GM12878 (cell line): ENCODE results near the gene LDLRAD4. TPM values are rescaled to one million over a fixed set of nuclear protein-coding genes. Genes with fewer than 3 reads are reported as not detected.

Source experiments
- ATAC-seq: fragments of 200-7000 bp; cut with Tn5 transposase; 3 replicates; pipeline ENCODE4 v1.9.1; 2020; ENCODE audit warnings: mild to moderate bottlenecking, moderate library complexity
- BruUV-seq: library from RNA; stranded (reverse); fragments of 400-500 nt; replicated peaks from 2 replicates; lab custom pipeline; 2021; lab: Mats Ljungman, UMichigan
- CTCF ChIA-PET: fragments of 300-600 bp; sonication (Branson Sonifier 250); formaldehyde crosslinking; extraction: SDS; loops from one replicate; lab custom pipeline; 2021; ENCODE audit warnings: inconsistent platforms; lab: Yijun Ruan, JAX
- POLR2A ChIA-PET: fragments of 350-600 bp; formaldehyde crosslinking; extraction: SDS; loops from one replicate; lab custom pipeline; 2021; ENCODE audit warnings: inconsistent platforms; lab: Charles Lee
- RAD21 ChIA-PET: fragments of 300-600 bp; sonication (Branson Sonifier 250); formaldehyde crosslinking; loops from one replicate; lab custom pipeline; 2023; ENCODE audit warnings: antibody characterized with exemption; ENCODE audit not compliant: unreplicated experiment; lab: Charles Lee
- SMC1A ChIA-PET: fragments of 300-600 bp; sonication (Branson Sonifier 250); formaldehyde crosslinking; loops from one replicate; lab custom pipeline; 2023; ENCODE audit not compliant: unreplicated experiment, uncharacterized antibody; lab: Charles Lee
- DNase-seq: peaks from one replicate; pipeline ENCODE4 v3.0.0-alpha.2; 2011; ENCODE audit warnings: low read depth, low spot score
- FAIRE-seq: peaks from 3 replicates; lab custom pipeline; 2011; peaks lifted over from hg19 to GRCh38; lab: Jason Lieb, UNC
- H2AFZ ChIP-seq: 2 replicates; pipeline ENCODE4 v1.6.0; 2011; ENCODE audit warnings: low read depth, low read length, control low read depth; ENCODE audit not compliant: control insufficient read depth
- H3K27ac ChIP-seq: 2 replicates; pipeline ENCODE4 v1.5.1; 2011; ENCODE audit warnings: control low read depth; ENCODE audit not compliant: control insufficient read depth, insufficient read depth
- H3K27me3 ChIP-seq, 2 experiments: replicated peaks in 1 of 2; 2 replicates each; pipeline versions ENCODE4 v1.6.0 to v1.6.1; 2011; ENCODE audit warnings: low read length in 1 of 2; ENCODE audit not compliant: control insufficient read depth in 2 of 2, insufficient read depth in 2 of 2
- H3K36me3 ChIP-seq, 2 experiments: 2 replicates each; pipeline ENCODE4 v1.5.1; 2011; ENCODE audit warnings: low read length in 1 of 2; ENCODE audit not compliant: control insufficient read depth in 2 of 2, insufficient read depth in 2 of 2
- H3K4me1 ChIP-seq: 2 replicates; pipeline ENCODE4 v1.6.1; 2011; ENCODE audit warnings: mild to moderate bottlenecking, low read length, moderate library complexity, mixed read lengths; ENCODE audit not compliant: control insufficient read depth, insufficient read depth
- H3K4me2 ChIP-seq: 2 replicates; pipeline ENCODE4 v1.6.0; 2011; ENCODE audit warnings: control low read depth; ENCODE audit not compliant: control insufficient read depth, insufficient read depth
- H3K4me3 ChIP-seq: fragments of 200-600 bp; sonication (generic); 2 replicates; pipeline ENCODE4 v1.5.1; 2016
- H3K79me2 ChIP-seq: 2 replicates; pipeline ENCODE4 v1.6.0; 2011; ENCODE audit warnings: low read length; ENCODE audit not compliant: control insufficient read depth, insufficient read depth
- H3K9ac ChIP-seq: 2 replicates; pipeline ENCODE4 v1.8.0; 2011; ENCODE audit warnings: low read length, control low read depth, mixed read lengths; ENCODE audit not compliant: control insufficient read depth, insufficient read depth
- H3K9me3 ChIP-seq: replicated peaks from 3 replicates; pipeline ENCODE4 v1.5.1; 2011; ENCODE audit warnings: mild to moderate bottlenecking, low read length; ENCODE audit not compliant: control insufficient read depth, insufficient read depth
- H4K20me1 ChIP-seq: 2 replicates; pipeline ENCODE4 v1.6.0; 2011; ENCODE audit not compliant: control insufficient read depth, insufficient read depth
- CREB1 ChIP-seq: IDR thresholded peaks from 2 replicates; pipeline ENCODE4 v1.6.1; 2012; ENCODE audit warnings: low read depth, mild to moderate bottlenecking, inconsistent platforms
- EZH2 ChIP-seq: IDR thresholded peaks from 2 replicates; pipeline ENCODE4 v1.6.1; 2012; ENCODE audit warnings: low read depth, mild to moderate bottlenecking, control low read depth, inconsistent platforms, low read length, borderline replicate concordance; ENCODE audit not compliant: control insufficient read depth
- GABPA ChIP-seq: IDR thresholded peaks from 2 replicates; pipeline ENCODE4 v1.6.1; 2014; ENCODE audit warnings: antibody characterized with exemption, low read depth, mild to moderate bottlenecking, inconsistent platforms
- JUNB ChIP-seq: IDR thresholded peaks from 2 replicates; pipeline ENCODE4 v1.6.1; 2016; ENCODE audit warnings: antibody characterized with exemption, mild to moderate bottlenecking
- MXI1 ChIP-seq: fragments of 150-350 bp; IDR thresholded peaks from 2 replicates; pipeline ENCODE4 v1.6.1; 2011; ENCODE audit warnings: low read depth, mild to moderate bottlenecking, inconsistent platforms, low read length, improper control_type of control experiment
- MYC ChIP-seq: IDR thresholded peaks from 2 replicates; pipeline ENCODE4 v1.6.1; 2011; ENCODE audit warnings: mild to moderate bottlenecking, low read length, moderate library complexity, inconsistent platforms; ENCODE audit not compliant: insufficient read depth, insufficient replicate concordance, insufficient read length, severe bottlenecking
- NFXL1 ChIP-seq: fragments of 450-650 bp; IDR thresholded peaks from 2 replicates; pipeline ENCODE4 v1.6.1; 2017; ENCODE audit warnings: antibody characterized with exemption, mild to moderate bottlenecking, borderline replicate concordance
- NR2C1 ChIP-seq: fragments of 450-650 bp; IDR thresholded peaks from 2 replicates; pipeline ENCODE4 v1.6.1; 2017; ENCODE audit warnings: antibody characterized with exemption, mild to moderate bottlenecking, moderate library complexity
- NR2C2 ChIP-seq: IDR thresholded peaks from 2 replicates; pipeline ENCODE4 v1.6.1; 2011; ENCODE audit warnings: borderline replicate concordance, low read depth; ENCODE audit not compliant: control insufficient read depth, insufficient read length
- POLR2AphosphoS2 ChIP-seq: IDR thresholded peaks from 2 replicates; pipeline ENCODE4 v1.6.1; 2011; ENCODE audit warnings: low read depth, mild to moderate bottlenecking, low read length, improper control_type of control experiment, moderate library complexity
- RBBP5 ChIP-seq: fragments of 200-600 bp; sonication (generic); conservative IDR thresholded peaks from 2 replicates; pipeline ENCODE4 v1.6.1; 2016
- RFX5 ChIP-seq: IDR thresholded peaks from 2 replicates; pipeline ENCODE4 v1.6.1; 2011; ENCODE audit warnings: low read depth, low read length, improper control_type of control experiment
- SMARCA5 ChIP-seq: fragments of 450-650 bp; IDR thresholded peaks from 2 replicates; pipeline ENCODE4 v1.6.1; 2017; ENCODE audit warnings: mild to moderate bottlenecking
- TCF7 ChIP-seq: IDR thresholded peaks from 2 replicates; pipeline ENCODE4 v1.6.1; 2014; ENCODE audit warnings: antibody characterized with exemption, borderline replicate concordance
- ZNF217 ChIP-seq: fragments of 450-650 bp; IDR thresholded peaks from 2 replicates; pipeline ENCODE4 v1.6.1; 2017; ENCODE audit warnings: antibody characterized with exemption, mild to moderate bottlenecking
- WGBS: methylation state at CpG from one replicate; pipeline ENCODE4 v1.1.6; 2016; ENCODE audit warnings: low lambda C conversion rate; ENCODE audit not compliant: insufficient replicate concordance, insufficient coverage; ENCODE audit errors: missing lambda C conversion rate; 5-methylcytosine and 5-hydroxymethylcytosine counted together
- in situ Hi-C: fragments of 300-500 bp; cut with MboI; formaldehyde crosslinking; loops from 9 replicates; pipeline ENCODE4 v1.14.3; 2018; ENCODE audit warnings: mixed read lengths
- intact Hi-C: fragments of 100-400 bp; cut with micrococcal nuclease; formaldehyde crosslinking; loops from one replicate; pipeline ENCODE4 v1.14.2; 2022; ENCODE audit not compliant: unreplicated experiment
- polyA plus RNA-seq, 11 experiments: library from polyadenylated mRNA; depleted of rRNA in 4 of 11; unstranded in 6 of 11; stranded (reverse) in 5 of 11; fragments of >200 nt; fragmentation: Nextera tagmentation in 4 of 11; fragmentation: Illumina TruSeq in 1 of 11; extraction: Ambion mirVana in 4 of 11; extraction: Trizol in 1 of 11; gene quantifications; 1 replicate in 1 of 11; 2 replicates in 10 of 11; pipeline versions ENCODE4 v1.2.1 to v1.2.3, GENCODE V29; 2011 to 2016; ENCODE audit warnings: inconsistent platforms in 2 of 11, missing spikeins in 2 of 11, low read depth in 1 of 11
- total RNA-seq, 4 experiments: library from RNA; depleted of rRNA in 3 of 4; stranded (reverse); fragments of >200 nt in 3 of 4; fragmentation: Illumina TruSeq in 1 of 4; extraction: Trizol in 1 of 4; gene quantifications; 2 replicates each; pipeline versions ENCODE4 v1.2.1 to v1.2.3, GENCODE V29; 2013 to 2021

LDLRAD4 gene
- total and polyA plus RNA-seq, 10 of the 15 experiments (the other 5 are each of a cell fraction or from before 2014, with no cell fraction given): 2.7 to 16.8 (median 11.2) TPM

GRCh38 chr18:13407484-13407883, 188.9 kb downstream of the LDLRAD4 start:
- Histone ChIP-seq H3K4me1 (no peaks in the 10 kb centered on the region), H3K27me3 (no peaks in the 10 kb centered on the region; a peak in 2 of 4 replicates), H4K20me1 (no peaks in the 10 kb centered on the region), H3K9me3 (peaks cover 3% of the 10 kb centered on the region; the same call in 1 of the 3 replicates), H3K27ac (no peak overlapping the region), H3K79me2 (no peaks in the 10 kb centered on the region), H2AFZ (no peak overlapping the region), H3K4me2 (no peak overlapping the region), H3K9ac (no peak overlapping the region), H3K4me3 (no peak overlapping the region), H3K36me3 (no peaks in the 10 kb centered on the region)
- FAIRE-seq (no peak), DNase-seq (no peak), ATAC-seq (no peak)
- ChIA-PET CTCF (no interaction called here), POLR2A (no interaction called here), SMC1A (interaction anchor here (1.3 kb wide), 1 partner anchor 10 kb away, joined by 3 read pairs; no protein-coding TSS in a partner anchor), RAD21 (no interaction called here)
- intact Hi-C loops (no loop called here), in situ Hi-C loops (no loop called here)
- TF ChIP-seq NR2C2 (no peak), NFXL1 (no peak), GABPA (no peak), SMARCA5 (no peak), MXI1 (no peak), JUNB (no peak), TCF7 (no peak), EZH2 (no peak), POLR2AphosphoS2 (no peak), NR2C1 (no peak), ZNF217 (no peak), RBBP5 (no peak), RFX5 (no peak), MYC (no peak), CREB1 (no peak)
- BruUV-seq: no TSS peak
- WGBS: 25% methylated on average over 4 of the region's 4 CpGs
